ENCODE data around the gene AGER. TPM values are rescaled to one million over a fixed set of nuclear protein-coding genes. Genes with fewer than 3 reads are reported as not detected.
"Not testable (repeated sequence)": the region's sequence is repeated elsewhere in the genome, so short reads cannot be mapped to it uniquely, and the experiment has no call there.

The AGER gene
- total and polyA plus RNA-seq, 2 donors (not counting 1 experiment from before 2014, with no cell fraction given): 0.50 to 0.78 TPM

- no peaks in the 10 kb centered on the region for H3K27me3 ChIP-seq (ENCODE audit: control insufficient read depth, insufficient read depth, low read length)
- H2AFZ ChIP-seq (ENCODE audit: low read length): no peak overlapping the region
- peaks cover 8% of the 10 kb centered on the region for H3K36me3 ChIP-seq (ENCODE audit: control insufficient read depth, insufficient read depth, low read length)
- DNase-seq (ENCODE audit: low read depth in 2 of 2): peak; percentile 22 to 26
- no peaks in the 10 kb centered on the region for H4K20me1 ChIP-seq (ENCODE audit: control insufficient read depth, extremely low read depth, insufficient read depth, low read length)
- H3K4me2 ChIP-seq (ENCODE audit: extremely low read depth, insufficient read depth, low read length): peak overlapping the region; percentile 93
- H3K9me3 ChIP-seq (ENCODE audit: control insufficient read depth, insufficient read depth, low read depth, low read length): no peaks in the 10 kb centered on the region
- TF ChIP-seq EZH2 (IDR thresholded peaks at IDR 0.05; ENCODE audit: low read length, missing control alignments): no peak
- TF ChIP-seq CTCF (conservative IDR thresholded peaks at IDR 0.05 in 1 of 2, IDR thresholded peaks at IDR 0.05 in 1 of 2; ENCODE audit: low read depth in 1 of 2, low read length in 2 of 2): no peak
- H3K9ac ChIP-seq (ENCODE audit: insufficient read depth, low read length): peak overlapping the region; percentile 69
- H3K79me2 ChIP-seq (ENCODE audit: control insufficient read depth, insufficient read depth, low read length): peaks cover 20% of the 10 kb centered on the region
- H3K4me3 ChIP-seq (replicated peaks in 1 of 4; ENCODE audit: control extremely low read depth in 1 of 4, insufficient read depth in 1 of 4, low read depth in 3 of 4, low read length in 4 of 4): peak overlapping the region; percentile 34 to 83 (median 72)
- peak overlapping the region; percentile 69 for H3K27ac ChIP-seq (ENCODE audit: insufficient read depth, low read length)
- peaks cover 11% of the 10 kb centered on the region for H3K4me1 ChIP-seq (ENCODE audit: control insufficient read depth, extremely low read depth, insufficient read depth, low read length)
Measured at GRCh38 chr6:32188381-32189068, 4.5 kb upstream of the AGER start.

- not testable (repeated sequence) for H3K9me3 ChIP-seq (ENCODE audit: control insufficient read depth, insufficient read depth, low read depth, low read length); H2AFZ ChIP-seq (ENCODE audit: low read length); H4K20me1 ChIP-seq (ENCODE audit: control insufficient read depth, extremely low read depth, insufficient read depth, low read length); H3K9ac ChIP-seq (ENCODE audit: insufficient read depth, low read length); H3K27ac ChIP-seq (ENCODE audit: insufficient read depth, low read length); H3K36me3 ChIP-seq (ENCODE audit: control insufficient read depth, insufficient read depth, low read length); H3K27me3 ChIP-seq (ENCODE audit: control insufficient read depth, insufficient read depth, low read length); DNase-seq (ENCODE audit: low read depth in 2 of 2)
- H3K4me1 ChIP-seq (ENCODE audit: control insufficient read depth, extremely low read depth, insufficient read depth, low read length): peaks cover 11% of the 10 kb centered on the region
- peak overlapping the region; percentile 93 for H3K4me2 ChIP-seq (ENCODE audit: extremely low read depth, insufficient read depth, low read length)
- H3K4me3 ChIP-seq (replicated peaks in 1 of 4; ENCODE audit: control extremely low read depth in 1 of 4, insufficient read depth in 1 of 4, low read depth in 3 of 4, low read length in 4 of 4): peak overlapping the region; percentile 34 to 83 (median 72)
- H3K79me2 ChIP-seq (ENCODE audit: control insufficient read depth, insufficient read depth, low read length): peaks cover 20% of the 10 kb centered on the region
Measured at GRCh38 chr6:32187725-32188380, 3.8 kb upstream of the AGER start.

GRCh38 chr6:32187009-32187709, 3.1 kb upstream of the AGER start:
- no peak for DNase-seq (ENCODE audit: low read depth in 2 of 2)
- H3K27me3 ChIP-seq (ENCODE audit: control insufficient read depth, insufficient read depth, low read length): no peaks in the 10 kb centered on the region
- no peak overlapping the region for H3K4me3 ChIP-seq (replicated peaks in 1 of 4; ENCODE audit: control extremely low read depth in 1 of 4, insufficient read depth in 1 of 4, low read depth in 3 of 4, low read length in 4 of 4)
- H3K27ac ChIP-seq (ENCODE audit: insufficient read depth, low read length): no peak overlapping the region
- H2AFZ ChIP-seq (ENCODE audit: low read length): no peak overlapping the region
- H3K9ac ChIP-seq (ENCODE audit: insufficient read depth, low read length): no peak overlapping the region
- H4K20me1 ChIP-seq (ENCODE audit: control insufficient read depth, extremely low read depth, insufficient read depth, low read length): no peaks in the 10 kb centered on the region
- H3K79me2 ChIP-seq (ENCODE audit: control insufficient read depth, insufficient read depth, low read length): peaks cover 20% of the 10 kb centered on the region
- peaks cover 6% of the 10 kb centered on the region for H3K4me1 ChIP-seq (ENCODE audit: control insufficient read depth, extremely low read depth, insufficient read depth, low read length)
- H3K4me2 ChIP-seq (ENCODE audit: extremely low read depth, insufficient read depth, low read length): no peak overlapping the region
- H3K9me3 ChIP-seq (ENCODE audit: control insufficient read depth, insufficient read depth, low read depth, low read length): no peaks in the 10 kb centered on the region
- peaks cover 12% of the 10 kb centered on the region for H3K36me3 ChIP-seq (ENCODE audit: control insufficient read depth, insufficient read depth, low read length)
- TF ChIP-seq CTCF (conservative IDR thresholded peaks at IDR 0.05 in 1 of 2, IDR thresholded peaks at IDR 0.05 in 1 of 2; ENCODE audit: low read depth in 1 of 2, low read length in 2 of 2) (no peak), EZH2 (IDR thresholded peaks at IDR 0.05; ENCODE audit: low read length, missing control alignments) (no peak)

GRCh38 chr6:32186151-32186840, 2.2 kb upstream of the AGER start:
- H4K20me1 ChIP-seq (ENCODE audit: control insufficient read depth, extremely low read depth, insufficient read depth, low read length); H3K4me2 ChIP-seq (ENCODE audit: extremely low read depth, insufficient read depth, low read length); H3K4me3 ChIP-seq (replicated peaks in 1 of 4; ENCODE audit: control extremely low read depth in 1 of 4, insufficient read depth in 1 of 4, low read depth in 3 of 4, low read length in 4 of 4); H2AFZ ChIP-seq (ENCODE audit: low read length); H3K9ac ChIP-seq (ENCODE audit: insufficient read depth, low read length); H3K4me1 ChIP-seq (ENCODE audit: control insufficient read depth, extremely low read depth, insufficient read depth, low read length); DNase-seq (ENCODE audit: low read depth in 2 of 2); H3K27me3 ChIP-seq (ENCODE audit: control insufficient read depth, insufficient read depth, low read length); H3K9me3 ChIP-seq (ENCODE audit: control insufficient read depth, insufficient read depth, low read depth, low read length): not testable (repeated sequence)
- Histone ChIP-seq H3K27ac (ENCODE audit: insufficient read depth, low read length) (peak overlapping the region; percentile 57), H3K79me2 (ENCODE audit: control insufficient read depth, insufficient read depth, low read length) (peaks cover 20% of the 10 kb centered on the region), H3K36me3 (ENCODE audit: control insufficient read depth, insufficient read depth, low read length) (peaks cover 12% of the 10 kb centered on the region)
